Glutamatergic neuron (in vitro differentiated cells): ENCODE measurements around the gene TSPAN4. TPM values are rescaled to one million over a fixed set of nuclear protein-coding genes. Genes with fewer than 3 reads are reported as not detected.

Source experiments
- DNase-seq: peaks from one replicate; pipeline ENCODE4 v3.0.0; 2022
- H3K27ac Mint-ChIP-seq: one replicate; pipeline ENCODE4 v1.8.0; 2020; ENCODE audit warnings: mild to moderate bottlenecking, mixed read lengths, inconsistent platforms; ENCODE audit not compliant: unreplicated experiment
- H3K27me3 Mint-ChIP-seq: one replicate; pipeline ENCODE4 v1.8.0; 2020; ENCODE audit warnings: mild to moderate bottlenecking, moderate library complexity, mixed read lengths, inconsistent platforms; ENCODE audit not compliant: unreplicated experiment
- H3K36me3 Mint-ChIP-seq: one replicate; pipeline ENCODE4 v1.8.0; 2020; ENCODE audit warnings: mild to moderate bottlenecking, mixed read lengths, inconsistent platforms; ENCODE audit not compliant: unreplicated experiment
- H3K4me1 Mint-ChIP-seq: one replicate; pipeline ENCODE4 v1.8.0; 2020; ENCODE audit warnings: mild to moderate bottlenecking, low read depth, mixed read lengths, inconsistent platforms; ENCODE audit not compliant: unreplicated experiment
- H3K4me3 Mint-ChIP-seq: one replicate; pipeline ENCODE4 v1.8.0; 2020; ENCODE audit warnings: mild to moderate bottlenecking, mixed read lengths, inconsistent platforms; ENCODE audit not compliant: unreplicated experiment
- H3K9me3 Mint-ChIP-seq: one replicate; pipeline ENCODE4 v1.8.0; 2020; ENCODE audit warnings: mild to moderate bottlenecking, moderate library complexity, mixed read lengths, inconsistent platforms; ENCODE audit not compliant: unreplicated experiment
- CTCF ChIP-seq: fragments of 200-600 bp; sonication (generic); IDR thresholded peaks from one replicate; pipeline ENCODE4 v1.5.0; 2021; ENCODE audit not compliant: partially characterized antibody, unreplicated experiment
- total RNA-seq: library from RNA; stranded (reverse); fragmentation: NEBNext Ultra II Directional; extraction: Animal tissue kit (Norgen Biotek cat#: 25700); gene quantifications from one replicate; pipeline ENCODE4 v1.2.1, GENCODE V29; 2021; ENCODE audit not compliant: unreplicated experiment

The TSPAN4 gene
- total RNA-seq, 1 donor from 2014 or later = 82.5 TPM

- TF ChIP-seq CTCF = peak; percentile 56
- no peak overlapping the region for H3K4me3 Mint-ChIP-seq
Measured at GRCh38 chr11:898143-898511, 55.5 kb downstream of the TSPAN4 start.

GRCh38 chr11:898540-899190 is 56.0 kb downstream of the TSPAN4 start:
- peak; percentile 48 for DNase-seq
- no peak overlapping the region for H3K27ac Mint-ChIP-seq
- TF ChIP-seq CTCF = peak; percentile 5
- no peaks in the 10 kb centered on the region for H3K36me3 Mint-ChIP-seq
- H3K4me3 Mint-ChIP-seq = no peak overlapping the region
- peaks cover 3% of the 10 kb centered on the region for H3K27me3 Mint-ChIP-seq
- no peaks in the 10 kb centered on the region for H3K4me1 Mint-ChIP-seq
- no peaks in the 10 kb centered on the region for H3K9me3 Mint-ChIP-seq

More at GRCh38 chr11:898143-898511, 55.5 kb downstream of the TSPAN4 start:
- H3K27ac Mint-ChIP-seq = no peak overlapping the region
- H3K36me3 Mint-ChIP-seq = no peaks in the 10 kb centered on the region
- peaks cover 3% of the 10 kb centered on the region for H3K27me3 Mint-ChIP-seq
- no peaks in the 10 kb centered on the region for H3K4me1 Mint-ChIP-seq
- DNase-seq = peak; percentile 64
- no peaks in the 10 kb centered on the region for H3K9me3 Mint-ChIP-seq

GRCh38 chr11:899724-900123 is 57.1 kb downstream of the TSPAN4 start:
- no peak for TF ChIP-seq CTCF
- Mint-ChIP-seq H3K4me1 (no peaks in the 10 kb centered on the region), H3K27me3 (peaks cover 3% of the 10 kb centered on the region), H3K36me3 (no peaks in the 10 kb centered on the region), H3K27ac (no peak overlapping the region), H3K4me3 (no peak overlapping the region), H3K9me3 (no peaks in the 10 kb centered on the region)
- DNase-seq = no peak

- H3K27me3 Mint-ChIP-seq = peaks cover 2% of the 10 kb centered on the region
- H3K4me3 Mint-ChIP-seq = no peak overlapping the region
- H3K9me3 Mint-ChIP-seq = no peaks in the 10 kb centered on the region
- no peaks in the 10 kb centered on the region for H3K36me3 Mint-ChIP-seq
- H3K4me1 Mint-ChIP-seq = no peaks in the 10 kb centered on the region
- no peak for DNase-seq
- no peak overlapping the region for H3K27ac Mint-ChIP-seq
- no peak for TF ChIP-seq CTCF
Measured at GRCh38 chr11:900545-900944, 57.9 kb downstream of the TSPAN4 start.

- no peak for TF ChIP-seq CTCF
- Mint-ChIP-seq H3K36me3 (no peaks in the 10 kb centered on the region), H3K9me3 (peaks cover 1% of the 10 kb centered on the region), H3K4me1 (no peaks in the 10 kb centered on the region), H3K27ac (no peak overlapping the region), H3K27me3 (peaks cover 2% of the 10 kb centered on the region), H3K4me3 (no peak overlapping the region)
- DNase-seq = no peak
Measured at GRCh38 chr11:901452-902061, 58.9 kb downstream of the TSPAN4 start.
